ENCODE measurements around the gene CEBPE. TPM values are rescaled to one million over a fixed set of nuclear protein-coding genes. Genes with fewer than 3 reads are reported as not detected.
A peak's percentile ranks its signal among the peaks of the same experiment; 100 is the strongest.

CEBPE gene
- total RNA-seq, 4 donors from 2014 or later = not detected

DNA sequence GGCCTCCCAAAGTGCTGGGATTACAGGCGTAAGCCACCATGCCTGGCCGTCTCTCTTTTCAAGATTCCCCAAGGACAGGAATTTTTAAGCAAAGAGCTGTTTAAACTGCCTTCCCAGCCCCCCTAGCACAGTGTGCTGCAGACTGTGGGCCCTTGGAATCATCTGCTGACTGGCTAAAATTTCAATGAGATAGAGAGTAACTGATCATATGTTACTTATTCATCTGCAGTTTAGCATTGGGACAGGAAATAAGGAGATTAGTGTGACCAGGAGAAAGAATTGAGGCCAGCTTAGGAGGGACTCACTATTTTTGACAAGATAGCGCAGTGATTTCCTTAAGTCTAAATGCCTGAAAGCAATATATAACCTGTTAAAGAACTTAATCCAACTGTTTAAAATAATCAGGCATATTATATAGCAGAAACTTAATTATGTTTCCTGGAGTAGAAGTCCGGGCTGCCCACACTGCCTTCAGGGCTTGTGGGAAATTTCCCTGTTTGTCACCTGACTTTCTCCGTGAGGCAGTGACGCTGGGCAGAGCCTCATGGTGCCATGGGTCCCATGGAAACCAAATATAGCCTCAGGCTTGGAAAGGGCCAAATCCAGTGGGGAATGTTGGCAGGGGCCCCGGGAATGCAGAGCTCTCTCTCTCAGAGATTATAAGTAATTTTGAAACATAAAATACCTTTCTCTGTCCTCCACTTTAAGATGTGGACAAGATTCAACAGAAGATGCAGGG lies 22.8 kb upstream of the CEBPE start:
- in situ Hi-C loops (cut with MboI; ENCODE audit: low sequenced_read_pairs in 4 of 4) = no loop called here
- DNase-seq = peak; percentile 46 to 61
- Histone ChIP-seq H3K36me3 (peaks cover 0 to 44% of the 10 kb centered on the region in 2 donors), H3K9me3 (no peaks in the 10 kb centered on the region), H3K27ac (peak overlapping the region; percentile 90 to 97 (median 96)), H3K4me3 (no peak overlapping the region), H3K27me3 (no peaks in the 10 kb centered on the region), H3K4me1 (peaks cover 47 to 48% of the 10 kb centered on the region in 2 donors)
- no peak for TF ChIP-seq CTCF (IDR thresholded peaks at IDR 0.05 in 4 of 5, conservative IDR thresholded peaks at IDR 0.05 in 1 of 5)
- peak in 1 of 2 donors; percentile 33 for TF ChIP-seq POLR2A (IDR thresholded peaks at IDR 0.05)
- intact Hi-C loops (cut with DNase I; ENCODE audit: low total_unique reads) = loop anchor here (2.0 kb wide), 1 partner anchor 15 kb away; no protein-coding TSS in a partner anchor
- ATAC-seq = peak; percentile 28 to 34

DNA sequence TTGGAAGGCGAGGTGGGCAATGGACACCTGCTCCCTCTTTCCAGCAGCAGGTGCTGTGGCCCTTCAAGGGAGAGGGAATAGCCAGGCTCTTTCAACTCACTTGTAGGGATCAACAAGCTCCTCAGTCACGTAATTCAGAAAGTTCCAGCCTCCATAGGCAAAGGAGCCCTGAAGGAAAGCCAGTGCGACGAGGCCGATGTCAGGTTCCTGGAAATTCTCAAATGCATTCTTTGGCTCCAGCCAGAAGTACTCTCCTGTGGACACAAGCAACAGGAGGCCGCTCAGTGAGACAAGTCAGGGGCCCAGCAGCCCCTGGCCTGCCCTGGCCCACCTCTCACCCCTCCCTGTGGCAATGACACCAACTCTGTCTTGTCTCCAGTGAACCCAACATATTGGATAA lies 21.3 kb upstream of the CEBPE start:
- intact Hi-C loops (cut with DNase I; ENCODE audit: low total_unique reads) = no loop called here
- no peak for ATAC-seq
- H3K4me1 ChIP-seq = peaks cover 34 to 36% of the 10 kb centered on the region in 2 donors
- H3K4me3 ChIP-seq = no peak overlapping the region
- no peak for DNase-seq
- TF ChIP-seq CTCF (IDR thresholded peaks at IDR 0.05 in 4 of 5, conservative IDR thresholded peaks at IDR 0.05 in 1 of 5) = no peak
- no peak for TF ChIP-seq POLR2A (IDR thresholded peaks at IDR 0.05)
- in situ Hi-C loops (cut with MboI; ENCODE audit: low sequenced_read_pairs in 4 of 4) = no loop called here
- peak overlapping the region; percentile 36 to 97 (median 96) for H3K27ac ChIP-seq
- H3K36me3 ChIP-seq = peaks cover 0 to 57% of the 10 kb centered on the region in 2 donors
- H3K27me3 ChIP-seq = no peaks in the 10 kb centered on the region
- H3K9me3 ChIP-seq = no peaks in the 10 kb centered on the region

DNA sequence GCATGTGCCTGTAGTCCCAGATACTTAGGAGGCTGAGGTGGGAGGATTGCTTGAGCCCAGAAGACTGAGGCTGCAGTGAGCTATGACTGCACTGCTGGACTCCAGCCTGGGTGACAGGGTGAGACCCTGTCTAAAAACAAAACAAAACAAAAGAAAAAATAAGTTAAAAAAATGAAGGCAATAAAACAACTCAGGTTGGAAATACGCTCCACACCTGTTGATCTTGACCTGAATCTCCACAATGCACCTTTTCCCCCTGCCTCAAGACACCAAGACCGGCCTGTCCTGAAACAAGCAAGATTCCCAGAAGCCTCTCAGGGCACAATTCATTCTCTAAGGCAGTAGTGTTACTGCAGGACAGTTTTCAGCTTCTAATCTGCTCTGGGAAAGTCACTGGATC lies 20.8 kb upstream of the CEBPE start:
- Histone ChIP-seq H3K4me3 (no peak overlapping the region), H3K27ac (peak overlapping the region; percentile 36 to 97 (median 96)), H3K36me3 (peaks cover 0 to 57% of the 10 kb centered on the region in 2 donors), H3K4me1 (peaks cover 29 to 31% of the 10 kb centered on the region in 2 donors), H3K27me3 (no peaks in the 10 kb centered on the region), H3K9me3 (no peaks in the 10 kb centered on the region)
- ATAC-seq (no peak), DNase-seq (no peak)
- TF ChIP-seq CTCF (IDR thresholded peaks at IDR 0.05 in 4 of 5, conservative IDR thresholded peaks at IDR 0.05 in 1 of 5) (no peak), POLR2A (IDR thresholded peaks at IDR 0.05) (no peak)
- in situ Hi-C loops (cut with MboI; ENCODE audit: low sequenced_read_pairs in 4 of 4) (no loop called here), intact Hi-C loops (cut with DNase I; ENCODE audit: low total_unique reads) (no loop called here)

- Histone ChIP-seq H3K9me3 (no peaks in the 10 kb centered on the region), H3K4me1 (peaks cover 12 to 14% of the 10 kb centered on the region in 2 donors), H3K4me3 (no peak overlapping the region), H3K27me3 (no peaks in the 10 kb centered on the region), H3K27ac (peak overlapping the region; percentile 36 to 97 (median 46)), H3K36me3 (peaks cover 0 to 57% of the 10 kb centered on the region in 2 donors)
- DNase-seq = no peak
- intact Hi-C loops (cut with DNase I; ENCODE audit: low total_unique reads) (no loop called here), in situ Hi-C loops (cut with MboI; ENCODE audit: low sequenced_read_pairs in 4 of 4) (no loop called here)
- ATAC-seq = no peak
- TF ChIP-seq CTCF (IDR thresholded peaks at IDR 0.05 in 4 of 5, conservative IDR thresholded peaks at IDR 0.05 in 1 of 5) (no peak), POLR2A (IDR thresholded peaks at IDR 0.05) (no peak)
Observed at GRCh38 chr14:23137813-23138535, 18.9 kb upstream of the CEBPE start.
